ENCODE data around the gene NLRP8. TPM values are rescaled to one million over a fixed set of nuclear protein-coding genes. Genes with fewer than 3 reads are reported as not detected.
"Not testable (repeated sequence)": the region's sequence is repeated elsewhere in the genome, so short reads cannot be mapped to it uniquely, and the experiment has no call there.

The NLRP8 gene
- total RNA-seq, 1 experiment from 2014 or later = not detected

GRCh38 chr19:55927991-55928390, 19.6 kb upstream of the NLRP8 start:
- H3K9me3 Mint-ChIP-seq = peaks cover 93 to 95% of the 10 kb centered on the region in 2 experiments
- WGBS (ENCODE audit: extremely low coverage, insufficient read length, low lambda C conversion rate) = no CpG with 5 or more reads among the region's 8 CpGs
- peaks cover 5 to 34% (median 14%) of the 10 kb centered on the region in 3 experiments; a peak in 5 of 7 replicates for H3K36me3 Mint-ChIP-seq (ENCODE audit: insufficient read depth in 1 of 3, low read depth in 3 of 3)

GRCh38 chr19:55929258-55929657, 18.4 kb upstream of the NLRP8 start:
- not testable (repeated sequence) for H3K9ac ChIP-seq (ENCODE audit: extremely low read depth, insufficient read length, low read length); H4K8ac ChIP-seq (replicated peaks; ENCODE audit: insufficient read length, low read depth, low read length); H3K56ac ChIP-seq (ENCODE audit: insufficient read length, low read depth, low read length); H3K4me3 Mint-ChIP-seq; H3K18ac ChIP-seq (ENCODE audit: insufficient read length, low read depth, low read length); H2BK12ac ChIP-seq (ENCODE audit: insufficient read length, low read depth, low read length); H4K91ac ChIP-seq (ENCODE audit: insufficient read length, low read depth, low read length); H2AFZ ChIP-seq (ENCODE audit: low read length); H3K27me3 ChIP-seq (ENCODE audit: insufficient read depth, low read length); H3K27ac ChIP-seq (ENCODE audit: insufficient read length, low read depth, low read length); H3K4me1 Mint-ChIP-seq; H3K27ac Mint-ChIP-seq; H4K5ac ChIP-seq (ENCODE audit: insufficient read length, low read depth, low read length); H3T11ph ChIP-seq (ENCODE audit: low read length); H3K23me2 ChIP-seq (ENCODE audit: insufficient read length, low read depth, low read length, poor library complexity, severe bottlenecking); H3K4me1 ChIP-seq (ENCODE audit: insufficient read depth, low read length); H3K79me1 ChIP-seq (ENCODE audit: insufficient read depth, low read depth, low read length, poor library complexity, severe bottlenecking); H3K4me2 ChIP-seq (ENCODE audit: insufficient read depth, insufficient read length, low read length); H4K20me1 ChIP-seq (ENCODE audit: control insufficient read depth, insufficient read depth, insufficient read length); H2BK15ac ChIP-seq (ENCODE audit: low read depth, low read length); H3K79me2 ChIP-seq (ENCODE audit: insufficient read depth, low read length); H2AK5ac ChIP-seq (ENCODE audit: insufficient read length, low read length); H2BK20ac ChIP-seq (ENCODE audit: low read depth, low read length, poor library complexity, severe bottlenecking); H3K27me3 Mint-ChIP-seq (ENCODE audit: low read depth); DNase-seq; H2BK5ac ChIP-seq (ENCODE audit: insufficient read length, low read length); H3K4ac ChIP-seq (ENCODE audit: low read depth, low read length); H3K23ac ChIP-seq (ENCODE audit: insufficient read length, low read depth, low read length); H2BK120ac ChIP-seq (ENCODE audit: low read depth, low read length, poor library complexity, severe bottlenecking); H3K14ac ChIP-seq (ENCODE audit: insufficient read depth, low read length)
- Mint-ChIP-seq H3K9me3 (peaks cover 95 to 96% of the 10 kb centered on the region in 2 experiments), H3K36me3 (ENCODE audit: insufficient read depth in 1 of 3, low read depth in 3 of 3) (peaks cover 5 to 39% (median 18%) of the 10 kb centered on the region in 3 experiments; a peak in 6 of 7 replicates)
- no CpG with 5 or more reads among the region's 5 CpGs for WGBS (ENCODE audit: extremely low coverage, insufficient read length, low lambda C conversion rate)
- peaks cover 87% of the 10 kb centered on the region for H3K9me3 ChIP-seq (ENCODE audit: control insufficient read depth, low read depth, low read length)

More at GRCh38 chr19:55927991-55928390, 19.6 kb upstream of the NLRP8 start:
- H3K79me2 ChIP-seq (ENCODE audit: insufficient read depth, low read length) = no peaks in the 10 kb centered on the region
- H2BK12ac ChIP-seq (ENCODE audit: insufficient read length, low read depth, low read length) = no peak overlapping the region
- no peak overlapping the region for H3T11ph ChIP-seq (ENCODE audit: low read length)
- no peak overlapping the region for H3K23ac ChIP-seq (ENCODE audit: insufficient read length, low read depth, low read length)
- H3K23me2 ChIP-seq (ENCODE audit: insufficient read length, low read depth, low read length, poor library complexity, severe bottlenecking) = no peaks in the 10 kb centered on the region
- no peaks in the 10 kb centered on the region for H4K20me1 ChIP-seq (ENCODE audit: control insufficient read depth, insufficient read depth, insufficient read length)
- no peak overlapping the region for H3K27ac ChIP-seq (ENCODE audit: insufficient read length, low read depth, low read length)
- peaks cover 88% of the 10 kb centered on the region for H3K9me3 ChIP-seq (ENCODE audit: control insufficient read depth, low read depth, low read length)
- no peak for TF ChIP-seq CTCF (conservative IDR thresholded peaks at IDR 0.05)
- Mint-ChIP-seq H3K27me3 (ENCODE audit: low read depth) (no peaks in the 10 kb centered on the region), H3K4me3 (no peak overlapping the region), H3K27ac (no peak overlapping the region), H3K4me1 (no peaks in the 10 kb centered on the region)
- no peak overlapping the region for H4K8ac ChIP-seq (replicated peaks; ENCODE audit: insufficient read length, low read depth, low read length)
- H4K91ac ChIP-seq (ENCODE audit: insufficient read length, low read depth, low read length) = no peak overlapping the region
- no peak overlapping the region for H3K4me2 ChIP-seq (ENCODE audit: insufficient read depth, insufficient read length, low read length)
- H3K14ac ChIP-seq (ENCODE audit: insufficient read depth, low read length) = no peak overlapping the region
- H2BK15ac ChIP-seq (ENCODE audit: low read depth, low read length) = no peak overlapping the region
- H4K5ac ChIP-seq (ENCODE audit: insufficient read length, low read depth, low read length) = no peak overlapping the region
- no peak overlapping the region for H2BK5ac ChIP-seq (ENCODE audit: insufficient read length, low read length)
- no peak overlapping the region for H2AK5ac ChIP-seq (ENCODE audit: insufficient read length, low read length)
- DNase-seq = no peak
- no peak overlapping the region for H3K56ac ChIP-seq (ENCODE audit: insufficient read length, low read depth, low read length)
- H2AFZ ChIP-seq (ENCODE audit: low read length) = no peak overlapping the region
- H2BK120ac ChIP-seq (ENCODE audit: low read depth, low read length, poor library complexity, severe bottlenecking) = no peak overlapping the region
- H3K4me1 ChIP-seq (ENCODE audit: insufficient read depth, low read length) = no peaks in the 10 kb centered on the region
- no peak overlapping the region for H3K18ac ChIP-seq (ENCODE audit: insufficient read length, low read depth, low read length)
- no peak overlapping the region for H3K9ac ChIP-seq (ENCODE audit: extremely low read depth, insufficient read length, low read length)
- no peaks in the 10 kb centered on the region for H3K27me3 ChIP-seq (ENCODE audit: insufficient read depth, low read length)
- H3K4ac ChIP-seq (ENCODE audit: low read depth, low read length) = no peak overlapping the region
- no peaks in the 10 kb centered on the region for H3K79me1 ChIP-seq (ENCODE audit: insufficient read depth, low read depth, low read length, poor library complexity, severe bottlenecking)
- no peak overlapping the region for H2BK20ac ChIP-seq (ENCODE audit: low read depth, low read length, poor library complexity, severe bottlenecking)
